ENCODE measurements around the gene ATP6V1G1.
"Not testable (repeated sequence)": the region's sequence is repeated elsewhere in the genome, so short reads cannot be mapped to it uniquely, and the experiment has no call there.

The ATP6V1G1 gene

GRCh38 chr9:114580609-114581193 is 6.9 kb upstream of the ATP6V1G1 start:
- no peak for DNase-seq

- DNase-seq: no peak
Measured at GRCh38 chr9:114583371-114584155, 4.0 kb upstream of the ATP6V1G1 start.

GRCh38 chr9:114588210-114588609 is 641 bp downstream of the ATP6V1G1 start:
- no peak for DNase-seq

GRCh38 chr9:114588651-114589526 is 1.3 kb downstream of the ATP6V1G1 start:
- DNase-seq: no peak

GRCh38 chr9:114590328-114590727 is 2.8 kb downstream of the ATP6V1G1 start:
- no peak for DNase-seq

- no peak for DNase-seq
Measured at GRCh38 chr9:114591291-114591787, 3.8 kb downstream of the ATP6V1G1 start.

GRCh38 chr9:114591849-114592248 is 4.3 kb downstream of the ATP6V1G1 start:
- DNase-seq: no peak

GRCh38 chr9:114592356-114592755 is 4.8 kb downstream of the ATP6V1G1 start:
- DNase-seq: no peak

GRCh38 chr9:114594136-114594535 is 6.6 kb downstream of the ATP6V1G1 start:
- DNase-seq: no peak

- not testable (repeated sequence) for DNase-seq
Measured at GRCh38 chr9:114600502-114601248, 13.1 kb downstream of the ATP6V1G1 start.

- DNase-seq: not testable (repeated sequence)
Measured at GRCh38 chr9:114601787-114602186, 14.2 kb downstream of the ATP6V1G1 start.

GRCh38 chr9:114602620-114603019 is 15.1 kb downstream of the ATP6V1G1 start:
- no peak for DNase-seq

- DNase-seq: no peak
Measured at GRCh38 chr9:114603248-114603647, 15.7 kb downstream of the ATP6V1G1 start.

GRCh38 chr9:114604989-114605388 is 17.4 kb downstream of the ATP6V1G1 start:
- no peak for DNase-seq

- DNase-seq: no peak
Measured at GRCh38 chr9:114606068-114606467, 18.5 kb downstream of the ATP6V1G1 start.

GRCh38 chr9:114606597-114607207 is 19.1 kb downstream of the ATP6V1G1 start:
- peak; percentile 52 for DNase-seq

GRCh38 chr9:114607671-114608524 is 20.3 kb downstream of the ATP6V1G1 start:
- no peak for DNase-seq

- no peak for DNase-seq
Measured at GRCh38 chr9:114608525-114608796, 20.9 kb downstream of the ATP6V1G1 start.

GRCh38 chr9:114611516-114612271 is 24.1 kb downstream of the ATP6V1G1 start:
- DNase-seq: peak; percentile 51

- DNase-seq: no peak
Measured at GRCh38 chr9:114612272-114612923, 24.8 kb downstream of the ATP6V1G1 start.
